GM18502 (cell line): ENCODE data around the gene ARL2.
"Not testable (repeated sequence)": the region's sequence is repeated elsewhere in the genome, so short reads cannot be mapped to it uniquely, and the experiment has no call there.

Source experiments
- ATAC-seq: cut with Tn5 transposase; IDR thresholded peaks from one replicate; pipeline ENCODE4 v1.9.1; 2021; ENCODE audit warnings: mild to moderate bottlenecking; ENCODE audit not compliant: unreplicated experiment, poor library complexity

Gene ARL2

DNA sequence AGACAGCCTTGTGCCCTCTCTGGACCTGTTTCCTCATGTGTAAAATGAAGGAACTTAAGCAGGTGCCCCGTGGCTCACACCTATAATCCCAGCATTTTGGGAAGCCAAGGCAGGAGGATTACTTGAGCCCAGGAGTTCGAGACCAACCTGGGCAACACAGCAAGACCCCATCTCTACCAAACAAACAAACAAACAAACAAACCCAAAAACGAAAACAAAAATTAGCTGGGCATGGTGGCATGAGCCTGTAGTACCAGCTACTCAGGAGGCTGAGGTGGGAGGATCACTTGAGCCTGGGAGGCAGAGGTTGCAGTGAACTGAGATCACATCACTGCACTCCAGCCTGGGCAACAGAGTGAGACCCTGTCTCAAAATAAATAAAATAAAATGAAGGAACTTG lies 10.0 kb upstream of the ARL2 start:
- ATAC-seq = not testable (repeated sequence)

GRCh38 chr11:65008016-65008415 lies 5.9 kb upstream of the ARL2 start:
- ATAC-seq = no peak

- ATAC-seq = no peak
These were observed 5.1 kb upstream of the ARL2 start for GRCh38 chr11:65008873-65009272.

DNA sequence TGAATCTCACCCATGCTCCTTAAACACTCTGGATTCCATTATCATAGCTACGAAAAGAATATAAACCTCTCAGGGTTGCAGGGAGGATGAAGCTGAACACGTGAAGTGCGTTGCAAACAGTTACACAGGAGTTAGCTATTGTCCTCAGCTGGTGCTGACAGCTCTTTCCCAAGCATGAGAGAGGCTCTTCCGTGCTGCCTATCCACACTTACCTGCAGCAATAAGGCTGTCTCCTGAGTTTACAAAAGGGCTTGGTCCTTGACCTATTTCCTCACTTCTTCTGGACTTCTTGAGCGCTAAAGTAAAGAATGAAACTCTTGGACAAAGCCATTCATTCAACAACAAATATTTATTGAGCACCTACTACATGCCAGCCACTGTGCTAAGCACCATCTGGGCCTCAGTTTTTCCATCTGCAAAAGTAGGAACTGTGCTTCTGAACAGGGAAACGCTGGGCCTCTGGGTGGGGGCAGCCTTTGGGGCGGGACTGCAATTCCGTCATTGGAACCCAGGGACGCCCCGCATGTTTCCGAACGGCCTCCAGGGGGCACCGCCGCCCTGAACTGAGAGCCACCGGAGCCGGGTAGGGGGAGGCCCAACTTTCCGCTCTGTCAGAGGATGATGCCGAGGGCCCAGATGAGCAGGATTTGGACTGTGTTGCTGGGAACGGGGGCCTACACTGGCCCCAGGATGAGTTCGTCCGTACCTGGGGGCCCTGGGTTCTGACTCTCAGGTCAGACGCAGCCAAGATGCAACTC lies 651 bp upstream of the ARL2 start:
- ATAC-seq = peak; percentile 64

DNA sequence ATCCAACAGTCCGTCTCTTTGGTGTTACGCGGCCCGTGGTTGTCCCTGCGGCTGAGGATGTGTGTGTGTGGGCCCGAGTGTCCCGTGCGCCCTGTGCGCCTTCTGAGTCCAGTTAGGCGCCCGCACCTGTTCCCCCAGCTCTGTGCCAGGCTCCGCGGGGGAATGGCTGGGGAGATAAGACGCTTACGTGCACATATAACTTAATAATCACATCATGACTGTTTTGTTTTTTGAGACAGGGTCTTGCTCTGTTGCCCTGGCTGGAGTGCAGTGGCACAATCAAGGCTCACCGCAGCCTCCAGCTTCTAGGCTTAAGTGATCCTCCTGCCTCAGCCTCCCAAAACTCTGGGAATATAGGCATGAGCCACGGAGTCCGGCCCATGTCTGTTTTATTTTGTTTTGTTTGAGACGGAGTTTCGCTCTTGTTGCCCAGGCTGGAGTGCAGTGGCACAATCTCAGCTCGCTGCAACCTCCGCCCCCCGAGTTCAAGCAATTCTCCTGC lies 817 bp downstream of the ARL2 start:
- peak; percentile 4 for ATAC-seq

GRCh38 chr11:65016705-65017104 lies 2.7 kb downstream of the ARL2 start:
- ATAC-seq = no peak

DNA sequence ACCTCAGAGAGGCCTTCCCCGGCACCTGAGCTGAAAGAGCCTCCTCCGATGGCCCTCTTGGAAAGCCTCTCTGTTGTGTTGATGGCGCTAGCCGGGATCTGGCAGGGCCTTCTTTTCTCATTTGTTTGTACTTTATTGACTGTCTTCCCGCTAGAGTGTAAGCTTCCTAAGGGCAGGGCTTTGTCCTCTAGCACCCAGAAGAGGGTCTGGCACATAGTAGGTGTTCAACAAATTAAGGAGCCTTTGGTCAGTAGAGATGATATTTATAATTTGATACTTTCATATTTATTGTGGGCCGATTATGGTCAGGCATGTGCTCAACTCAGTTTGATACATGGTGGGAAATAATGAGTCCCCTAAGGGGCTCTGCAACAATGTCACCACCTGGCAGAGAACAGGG lies 4.0 kb downstream of the ARL2 start:
- ATAC-seq = no peak

- no peak for ATAC-seq
These were observed 5.9 kb downstream of the ARL2 start for GRCh38 chr11:65019824-65020223.

DNA sequence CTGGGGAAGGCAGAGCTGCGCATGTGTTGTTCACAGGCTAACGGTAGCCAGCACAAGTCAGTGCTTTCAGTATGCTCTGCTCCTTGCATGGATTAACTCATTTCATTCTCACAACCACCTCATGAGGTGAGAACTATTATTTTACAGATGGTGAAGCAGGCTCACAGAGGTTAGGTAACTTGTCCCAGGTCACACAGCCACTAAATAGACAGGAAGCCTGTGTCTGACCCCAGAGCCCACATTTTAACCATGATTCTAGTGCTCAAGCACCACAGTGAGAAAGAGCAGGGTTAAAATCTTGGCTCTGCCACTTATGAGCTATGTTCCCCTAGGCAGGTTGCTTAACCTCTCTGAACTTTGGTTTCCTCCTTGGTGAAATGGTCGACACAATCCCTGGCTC lies 7.0 kb downstream of the ARL2 start:
- no peak for ATAC-seq

GRCh38 chr11:65021509-65021908 lies 7.5 kb downstream of the ARL2 start:
- no peak for ATAC-seq

DNA sequence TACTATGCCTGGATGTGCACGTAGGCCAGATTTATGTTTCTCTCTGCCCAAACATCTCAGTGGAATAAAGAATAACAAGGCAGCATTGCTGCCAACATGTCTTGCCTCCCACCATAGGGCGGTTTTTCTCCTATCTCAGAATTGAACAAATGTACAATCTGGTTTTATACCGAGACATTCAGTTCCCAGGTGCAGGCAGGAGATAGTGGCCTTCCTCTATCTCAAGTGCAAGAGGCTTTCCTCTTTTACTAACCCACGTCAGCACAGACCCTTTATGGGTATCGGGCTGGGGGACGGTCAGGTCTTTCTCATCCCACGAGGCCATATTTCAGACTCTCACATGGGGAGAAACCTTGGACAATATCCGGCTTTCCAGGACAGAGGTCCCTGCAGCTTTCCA lies 9.5 kb downstream of the ARL2 start:
- ATAC-seq = not testable (repeated sequence)

DNA sequence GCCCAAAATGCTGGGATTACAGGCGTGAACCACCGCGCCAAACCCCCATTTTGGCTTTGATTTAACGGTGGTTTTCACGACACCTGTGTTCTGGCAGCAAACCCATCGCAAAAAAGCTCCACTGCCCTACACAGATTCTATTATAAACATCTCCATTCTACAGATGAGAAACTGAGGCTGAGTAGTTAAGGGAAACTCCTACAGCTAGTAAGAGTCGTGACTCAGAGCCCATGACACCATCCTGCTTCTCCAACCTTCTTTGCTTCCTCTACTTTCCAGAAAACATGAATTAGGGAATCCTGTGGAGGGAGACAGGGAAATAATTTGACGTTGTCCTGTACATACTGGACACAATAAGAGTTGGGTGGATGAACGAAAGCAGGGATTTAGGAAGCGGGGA lies 12.8 kb downstream of the ARL2 start:
- ATAC-seq = no peak

GRCh38 chr11:65027213-65028067 lies 13.5 kb downstream of the ARL2 start, which contains the start of gene SNX15:
Gene SNX15, plus strand, starts transcription at chr11:65027439. Its CDS starts 99 bp downstream, at chr11:65027538.
- ATAC-seq = peak; percentile 90

DNA sequence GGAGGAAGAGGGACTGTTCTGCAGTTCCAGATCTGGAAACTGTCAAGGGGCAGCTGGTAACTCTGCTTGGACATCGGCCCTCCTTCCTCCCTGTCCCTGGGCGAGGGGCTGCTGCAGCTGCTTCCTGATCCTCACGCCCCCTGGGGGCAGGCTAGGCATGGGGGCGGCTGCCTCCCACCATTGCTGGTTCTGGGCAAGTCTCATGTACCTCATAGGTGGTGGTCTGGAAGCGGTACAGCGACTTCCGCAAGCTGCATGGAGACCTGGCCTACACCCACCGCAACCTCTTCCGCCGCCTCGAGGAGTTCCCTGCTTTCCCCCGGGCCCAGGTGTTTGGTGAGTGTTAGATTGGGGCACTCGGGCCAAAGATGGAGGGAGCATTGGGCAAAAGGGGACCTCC lies 18.3 kb downstream of the ARL2 start:
- ATAC-seq = no peak

DNA sequence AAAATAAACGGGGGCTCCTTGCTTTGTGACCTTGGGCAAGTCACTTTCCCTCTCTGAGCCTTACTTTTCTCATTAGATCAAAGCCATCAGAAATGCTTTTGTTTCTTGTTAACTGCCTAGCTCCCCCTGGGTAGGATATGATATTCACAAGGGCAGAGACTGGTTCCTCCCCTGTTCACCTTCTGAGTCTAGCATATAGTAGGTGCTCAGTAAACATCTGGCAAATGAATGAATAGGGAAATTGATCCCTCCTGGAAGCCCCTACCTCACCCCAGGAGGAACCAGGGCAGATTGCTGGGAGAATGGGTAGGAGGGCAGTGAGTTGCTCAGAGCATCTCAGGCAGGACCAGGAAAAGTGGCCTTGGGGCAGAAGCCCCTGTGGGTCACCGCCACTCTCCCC lies 20.5 kb downstream of the ARL2 start:
- no peak for ATAC-seq

- ATAC-seq = no peak
These were observed 21.6 kb downstream of the ARL2 start for GRCh38 chr11:65035579-65035978.

GRCh38 chr11:65036931-65037330 lies 23.0 kb downstream of the ARL2 start:
- ATAC-seq = no peak

DNA sequence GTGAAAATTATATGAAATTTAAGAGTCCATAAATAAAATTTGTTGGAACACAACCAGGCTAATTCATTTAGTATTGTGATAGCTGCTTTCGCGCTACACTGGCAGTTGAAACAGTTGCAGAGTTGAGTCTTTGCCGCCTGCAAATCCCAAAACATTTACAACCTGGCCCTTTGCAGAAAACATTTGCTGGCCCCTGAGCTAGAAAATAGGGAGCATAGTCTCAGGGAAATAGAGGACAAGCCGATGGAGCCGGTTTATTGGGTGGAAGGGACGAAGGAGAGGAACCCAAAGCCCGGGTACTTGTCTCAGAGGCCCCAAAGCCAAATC lies 26.5 kb downstream of the ARL2 start:
- ATAC-seq = no peak

DNA sequence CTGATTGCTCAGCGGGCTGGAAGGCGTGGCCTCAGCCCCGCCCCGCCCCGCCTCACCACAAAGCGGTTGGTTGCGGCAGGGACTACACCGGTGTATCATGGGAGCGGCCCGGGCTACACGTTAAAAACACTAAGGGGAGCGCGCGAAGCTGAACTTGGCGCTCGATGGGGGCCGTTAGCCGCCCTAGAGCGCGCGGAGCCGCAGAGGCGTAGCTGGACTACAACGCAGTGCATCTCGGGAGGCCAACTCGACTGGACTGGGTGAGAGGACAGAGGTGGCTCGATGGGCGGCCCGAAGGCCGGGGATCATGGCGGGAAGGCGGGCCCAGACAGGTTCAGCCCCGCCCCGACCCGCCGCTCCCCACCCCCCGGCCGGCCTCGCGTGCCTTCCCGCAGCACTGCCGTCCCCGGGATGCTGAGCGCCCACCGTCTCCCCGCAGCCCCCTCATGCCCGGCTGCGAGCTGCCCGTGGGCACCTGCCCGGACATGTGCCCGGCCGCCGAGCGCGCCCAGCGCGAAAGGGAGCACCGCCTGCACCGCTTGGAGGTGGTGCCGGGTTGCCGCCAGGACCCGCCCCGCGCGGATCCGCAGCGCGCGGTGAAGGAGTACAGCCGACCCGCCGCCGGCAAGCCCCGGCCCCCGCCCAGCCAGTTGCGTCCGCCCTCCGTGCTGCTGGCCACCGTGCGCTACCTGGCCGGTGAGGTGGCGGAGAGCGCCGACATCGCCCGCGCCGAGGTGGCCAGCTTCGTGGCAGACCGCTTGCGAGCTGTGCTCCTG lies 27.1 kb downstream of the ARL2 start, which contains the start of gene SAC3D1:
Gene SAC3D1, plus strand, starts transcription at position 364 of the 776 bp plus-strand sequence. Its CDS starts 83 bp downstream, at position 447.
- peak; percentile 82 for ATAC-seq

- no peak for ATAC-seq
These were observed 28.9 kb downstream of the ARL2 start for GRCh38 chr11:65042891-65043290.
